CD4-positive, CD25-positive, alpha-beta regulatory T cell (primary cell): ENCODE measurements around the gene SMIM41. TPM values are rescaled to one million over a fixed set of nuclear protein-coding genes. Genes with fewer than 3 reads are reported as not detected.

Experiments used
- ATAC-seq, 2 donors: fragments of 150-1000 bp; cut with Tn5 transposase; one replicate each; pipeline ENCODE4 v1.10.0; 2021; ENCODE audit warnings: low read depth in 2 of 2, moderate number of reproducible peaks in 2 of 2, moderate library complexity in 1 of 2
- DNase-seq, 3 donors: peaks; one replicate each; pipeline versions ENCODE4 v3.0.0 to v3.0.0-alpha.2; 2012 to 2022; ENCODE audit warnings: mixed read lengths in 1 of 3
- H3K27ac ChIP-seq: one replicate; pipeline ENCODE4 v1.7.0; 2013; ENCODE audit warnings: mild to moderate bottlenecking, low read length; ENCODE audit not compliant: insufficient read depth, poor library complexity, severe bottlenecking
- H3K27me3 ChIP-seq: one replicate; pipeline ENCODE4 v1.7.0; 2013; ENCODE audit warnings: low read length; ENCODE audit not compliant: control insufficient read depth, insufficient read depth
- H3K36me3 ChIP-seq: one replicate; pipeline ENCODE4 v1.7.0; 2013; ENCODE audit warnings: mild to moderate bottlenecking, low read length, moderate library complexity; ENCODE audit not compliant: control insufficient read depth, insufficient read depth
- H3K4me1 ChIP-seq: 2 replicates; pipeline ENCODE4 v1.7.0; 2013; ENCODE audit warnings: mild to moderate bottlenecking, low read length; ENCODE audit not compliant: insufficient read depth, control insufficient read depth, poor library complexity, severe bottlenecking
- H3K4me3 ChIP-seq: one replicate; pipeline ENCODE4 v1.7.0; 2013; ENCODE audit warnings: low read depth, mild to moderate bottlenecking, low read length, moderate library complexity
- H3K9me3 ChIP-seq, 2 experiments: 1 replicate in 1 of 2; 2 replicates in 1 of 2; pipeline ENCODE4 v1.7.0; 2013; ENCODE audit warnings: low read length in 2 of 2, mild to moderate bottlenecking in 1 of 2, moderate library complexity in 1 of 2; ENCODE audit not compliant: control insufficient read depth in 2 of 2
- H3K27ac Mint-ChIP-seq, 3 donors: one replicate each; pipeline ENCODE4 v1.8.0; 2020 to 2022; ENCODE audit warnings: mild to moderate bottlenecking in 3 of 3, mixed read lengths in 3 of 3, moderate library complexity in 2 of 3
- H3K27me3 Mint-ChIP-seq: one replicate; pipeline ENCODE4 v1.8.0; 2022; ENCODE audit warnings: mild to moderate bottlenecking, mixed read lengths
- H3K36me3 Mint-ChIP-seq: one replicate; pipeline ENCODE4 v1.8.0; 2020; ENCODE audit warnings: mixed read lengths
- H3K4me1 Mint-ChIP-seq, 4 donors: one replicate each; pipeline ENCODE4 v1.8.0; 2020 to 2022; ENCODE audit warnings: mixed read lengths in 4 of 4, mild to moderate bottlenecking in 1 of 4
- H3K4me3 Mint-ChIP-seq, 4 donors: one replicate each; pipeline ENCODE4 v1.8.0; 2020 to 2022; ENCODE audit warnings: mild to moderate bottlenecking in 4 of 4, mixed read lengths in 4 of 4, moderate library complexity in 3 of 4
- H3K9me3 Mint-ChIP-seq, 7 donors: one replicate each; pipeline ENCODE4 v1.8.0; 2020 to 2022; ENCODE audit warnings: mixed read lengths in 7 of 7, mild to moderate bottlenecking in 3 of 7, moderate library complexity in 2 of 7
- polyA plus RNA-seq, 4 donors: library from polyadenylated mRNA; unstranded; fragments of 300-500 nt; fragmentation: Illumina TruSeq; gene quantifications; one replicate each; pipeline ENCODE4 v1.2.3, GENCODE V29; 2021
- total RNA-seq: library from RNA; stranded (reverse); gene quantifications from one replicate; pipeline ENCODE4 v1.2.3, GENCODE V29; 2022

Gene SMIM41
- total and polyA plus RNA-seq, 5 donors from 2014 or later: 0.54 TPM; not detected in 4

DNA sequence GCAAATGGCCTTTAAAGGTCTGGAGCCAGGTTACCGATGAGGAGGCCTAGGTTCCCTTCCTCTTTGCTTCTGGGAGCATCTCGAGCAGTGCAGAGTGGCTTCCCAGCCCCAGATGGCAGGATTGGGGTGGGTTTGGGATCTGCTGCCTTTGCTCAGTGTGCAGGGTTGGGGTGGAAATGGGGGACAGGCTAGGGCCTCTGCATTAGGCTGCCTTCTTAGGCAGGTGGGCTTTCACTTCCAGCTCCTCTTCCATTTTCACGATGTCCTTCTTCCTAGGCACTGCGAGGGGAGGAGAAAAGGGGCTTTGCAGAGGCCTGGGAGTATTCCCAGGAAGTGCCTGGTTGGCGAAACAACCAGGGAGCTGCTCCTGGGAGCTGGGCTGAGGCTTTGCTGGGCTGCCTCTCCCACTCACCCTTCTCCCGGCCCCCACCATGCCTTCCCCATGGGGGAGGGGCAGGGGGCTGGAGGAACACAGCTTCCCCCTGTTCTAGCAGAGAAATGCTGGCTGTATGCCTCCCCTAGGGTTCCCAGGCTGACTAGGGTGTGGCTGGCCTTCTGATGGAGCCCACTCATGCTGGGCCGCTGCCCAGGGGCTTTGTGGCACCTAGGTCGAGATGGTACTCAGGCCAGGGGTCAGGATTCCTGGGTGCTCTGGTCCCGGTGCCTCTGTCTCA, 25.8 kb upstream of the SMIM41 start:
- Mint-ChIP-seq H3K4me1 (peaks cover 0 to 38% (median 19%) of the 10 kb centered on the region in 4 donors), H3K27ac (peak overlapping the region; percentile 32 to 100 (median 98)), H3K9me3 (no peaks in the 10 kb centered on the region), H3K4me3 (peak overlapping the region in 2 of 4 donors; percentile 10 to 99), H3K36me3 (no peaks in the 10 kb centered on the region), H3K27me3 (peaks cover 7% of the 10 kb centered on the region)
- DNase-seq (no peak), ATAC-seq (no peak)
- H3K4me3 ChIP-seq: no peak overlapping the region
- no peak overlapping the region for H3K27ac ChIP-seq
- peaks cover 26% of the 10 kb centered on the region for H3K4me1 ChIP-seq
- H3K9me3 ChIP-seq: no peaks in the 10 kb centered on the region
- H3K36me3 ChIP-seq: no peaks in the 10 kb centered on the region
- H3K27me3 ChIP-seq: no peaks in the 10 kb centered on the region

DNA sequence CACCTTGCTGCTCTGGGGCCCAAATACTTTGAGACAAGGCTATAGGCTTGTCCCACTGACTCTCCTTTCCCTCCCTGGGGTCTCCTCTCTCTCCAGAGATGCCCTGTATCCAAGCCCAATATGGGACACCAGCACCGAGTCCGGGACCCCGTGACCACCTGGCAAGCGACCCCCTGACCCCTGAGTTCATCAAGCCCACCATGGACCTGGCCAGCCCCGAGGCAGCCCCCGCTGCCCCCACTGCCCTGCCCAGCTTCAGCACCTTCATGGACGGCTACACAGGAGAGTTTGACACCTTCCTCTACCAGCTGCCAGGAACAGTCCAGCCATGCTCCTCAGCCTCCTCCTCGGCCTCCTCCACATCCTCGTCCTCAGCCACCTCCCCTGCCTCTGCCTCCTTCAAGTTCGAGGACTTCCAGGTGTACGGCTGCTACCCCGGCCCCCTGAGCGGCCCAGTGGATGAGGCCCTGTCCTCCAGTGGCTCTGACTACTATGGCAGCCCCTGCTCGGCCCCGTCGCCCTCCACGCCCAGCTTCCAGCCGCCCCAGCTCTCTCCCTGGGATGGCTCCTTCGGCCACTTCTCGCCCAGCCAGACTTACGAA, 25.2 kb upstream of the SMIM41 start:
- H3K36me3 ChIP-seq: no peaks in the 10 kb centered on the region
- peaks cover 0 to 35% (median 19%) of the 10 kb centered on the region in 4 donors for H3K4me1 Mint-ChIP-seq
- no peak for DNase-seq
- H3K36me3 Mint-ChIP-seq: no peaks in the 10 kb centered on the region
- no peaks in the 10 kb centered on the region for H3K27me3 ChIP-seq
- peaks cover 26% of the 10 kb centered on the region for H3K4me1 ChIP-seq
- peaks cover 7% of the 10 kb centered on the region for H3K27me3 Mint-ChIP-seq
- no peaks in the 10 kb centered on the region for H3K9me3 Mint-ChIP-seq
- peak overlapping the region in 1 of 3 donors; percentile 47 for H3K27ac Mint-ChIP-seq
- ATAC-seq: no peak
- no peaks in the 10 kb centered on the region for H3K9me3 ChIP-seq
- no peak overlapping the region for H3K4me3 ChIP-seq
- H3K27ac ChIP-seq: no peak overlapping the region
- H3K4me3 Mint-ChIP-seq: peak overlapping the region in 1 of 4 donors; percentile 99

DNA sequence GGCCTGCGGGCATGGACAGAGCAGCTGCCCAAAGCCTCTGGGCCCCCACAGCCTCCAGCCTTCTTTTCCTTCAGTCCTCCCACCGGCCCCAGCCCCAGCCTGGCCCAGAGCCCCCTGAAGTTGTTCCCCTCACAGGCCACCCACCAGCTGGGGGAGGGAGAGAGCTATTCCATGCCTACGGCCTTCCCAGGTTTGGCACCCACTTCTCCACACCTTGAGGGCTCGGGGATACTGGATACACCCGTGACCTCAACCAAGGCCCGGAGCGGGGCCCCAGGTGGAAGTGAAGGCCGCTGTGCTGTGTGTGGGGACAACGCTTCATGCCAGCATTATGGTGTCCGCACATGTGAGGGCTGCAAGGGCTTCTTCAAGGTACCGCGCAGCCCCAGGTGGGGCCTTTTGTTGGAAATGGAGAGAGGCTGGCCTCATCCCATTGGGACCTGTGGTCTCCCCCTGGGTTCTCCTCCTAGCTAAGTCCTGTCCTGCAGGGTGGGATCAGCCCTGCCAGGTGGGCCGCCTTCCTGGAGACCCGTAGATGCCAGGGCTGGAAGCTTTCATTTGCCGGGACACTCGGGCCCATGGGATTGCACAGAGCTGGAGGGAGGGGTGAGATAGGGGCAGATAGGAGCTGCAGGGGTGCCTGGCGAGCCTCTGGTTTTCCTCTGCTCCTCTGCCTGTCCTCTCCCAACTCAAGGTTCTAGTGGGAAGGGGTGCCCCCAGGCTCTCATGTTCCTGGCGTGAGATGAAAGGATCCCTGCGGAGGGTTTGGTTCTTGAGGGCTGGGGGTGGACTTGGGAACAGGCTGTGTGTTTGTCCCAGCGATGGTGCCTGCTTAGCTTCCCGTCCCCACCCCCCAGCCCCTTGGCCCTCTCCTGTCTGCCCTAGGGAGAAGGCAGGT, 24.4 kb upstream of the SMIM41 start:
- H3K36me3 ChIP-seq: no peaks in the 10 kb centered on the region
- H3K27ac ChIP-seq: no peak overlapping the region
- Mint-ChIP-seq H3K4me3 (no peak overlapping the region), H3K4me1 (peaks cover 0 to 27% (median 15%) of the 10 kb centered on the region in 4 donors), H3K9me3 (no peaks in the 10 kb centered on the region), H3K27ac (no peak overlapping the region), H3K36me3 (no peaks in the 10 kb centered on the region), H3K27me3 (peaks cover 7% of the 10 kb centered on the region)
- peaks cover 23% of the 10 kb centered on the region for H3K4me1 ChIP-seq
- no peak overlapping the region for H3K4me3 ChIP-seq
- no peaks in the 10 kb centered on the region for H3K9me3 ChIP-seq
- no peak for DNase-seq
- ATAC-seq: no peak
- no peaks in the 10 kb centered on the region for H3K27me3 ChIP-seq

DNA sequence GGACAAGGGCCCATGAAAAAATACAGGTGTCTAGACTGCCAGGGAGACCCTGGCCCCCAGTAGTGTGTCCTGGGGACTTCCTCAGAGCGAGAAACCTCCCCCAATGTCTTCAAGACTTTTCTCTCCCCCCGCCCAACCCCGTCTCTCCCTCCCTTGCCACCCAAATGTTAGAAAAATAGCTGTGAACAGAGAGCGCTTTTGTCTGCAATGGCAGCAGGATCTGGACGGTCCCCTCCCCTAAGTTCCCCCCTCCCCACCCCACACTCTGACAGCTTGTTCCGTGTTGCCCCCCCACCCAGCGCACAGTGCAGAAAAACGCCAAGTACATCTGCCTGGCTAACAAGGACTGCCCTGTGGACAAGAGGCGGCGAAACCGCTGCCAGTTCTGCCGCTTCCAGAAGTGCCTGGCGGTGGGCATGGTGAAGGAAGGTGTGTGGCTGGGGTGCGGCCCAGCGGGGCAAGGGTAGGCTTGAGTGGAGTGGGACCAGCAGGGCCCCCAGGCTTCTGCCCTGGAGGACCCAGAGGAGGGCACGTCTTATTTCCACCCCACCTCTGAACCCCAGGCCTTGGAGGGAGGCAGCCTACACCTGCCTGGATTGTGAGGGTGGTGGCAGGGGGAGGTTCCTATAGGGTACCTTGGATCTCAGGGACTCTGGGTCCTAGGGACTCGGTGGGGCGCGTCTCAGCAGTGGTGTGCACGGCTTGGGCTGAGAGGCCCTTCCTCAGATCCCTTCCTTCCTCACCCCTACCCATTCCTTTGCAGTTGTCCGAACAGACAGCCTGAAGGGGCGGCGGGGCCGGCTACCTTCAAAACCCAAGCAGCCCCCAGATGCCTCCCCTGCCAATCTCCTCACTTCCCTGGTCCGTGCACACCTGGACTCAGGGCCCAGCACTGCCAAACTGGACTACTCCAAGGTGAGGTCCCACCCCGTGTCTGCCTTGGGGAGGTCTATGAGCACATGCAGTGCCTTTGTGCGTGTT, 23.5 kb upstream of the SMIM41 start:
- no peak overlapping the region for H3K27ac Mint-ChIP-seq
- H3K4me3 Mint-ChIP-seq: no peak overlapping the region
- Histone ChIP-seq H3K4me3 (no peak overlapping the region), H3K36me3 (no peaks in the 10 kb centered on the region), H3K27me3 (no peaks in the 10 kb centered on the region), H3K9me3 (no peaks in the 10 kb centered on the region), H3K27ac (no peak overlapping the region), H3K4me1 (peaks cover 15% of the 10 kb centered on the region)
- H3K4me1 Mint-ChIP-seq: peaks cover 0 to 21% (median 12%) of the 10 kb centered on the region in 4 donors
- DNase-seq: no peak
- no peak for ATAC-seq
- peaks cover 7% of the 10 kb centered on the region for H3K27me3 Mint-ChIP-seq
- no peaks in the 10 kb centered on the region for H3K9me3 Mint-ChIP-seq
- H3K36me3 Mint-ChIP-seq: no peaks in the 10 kb centered on the region

DNA sequence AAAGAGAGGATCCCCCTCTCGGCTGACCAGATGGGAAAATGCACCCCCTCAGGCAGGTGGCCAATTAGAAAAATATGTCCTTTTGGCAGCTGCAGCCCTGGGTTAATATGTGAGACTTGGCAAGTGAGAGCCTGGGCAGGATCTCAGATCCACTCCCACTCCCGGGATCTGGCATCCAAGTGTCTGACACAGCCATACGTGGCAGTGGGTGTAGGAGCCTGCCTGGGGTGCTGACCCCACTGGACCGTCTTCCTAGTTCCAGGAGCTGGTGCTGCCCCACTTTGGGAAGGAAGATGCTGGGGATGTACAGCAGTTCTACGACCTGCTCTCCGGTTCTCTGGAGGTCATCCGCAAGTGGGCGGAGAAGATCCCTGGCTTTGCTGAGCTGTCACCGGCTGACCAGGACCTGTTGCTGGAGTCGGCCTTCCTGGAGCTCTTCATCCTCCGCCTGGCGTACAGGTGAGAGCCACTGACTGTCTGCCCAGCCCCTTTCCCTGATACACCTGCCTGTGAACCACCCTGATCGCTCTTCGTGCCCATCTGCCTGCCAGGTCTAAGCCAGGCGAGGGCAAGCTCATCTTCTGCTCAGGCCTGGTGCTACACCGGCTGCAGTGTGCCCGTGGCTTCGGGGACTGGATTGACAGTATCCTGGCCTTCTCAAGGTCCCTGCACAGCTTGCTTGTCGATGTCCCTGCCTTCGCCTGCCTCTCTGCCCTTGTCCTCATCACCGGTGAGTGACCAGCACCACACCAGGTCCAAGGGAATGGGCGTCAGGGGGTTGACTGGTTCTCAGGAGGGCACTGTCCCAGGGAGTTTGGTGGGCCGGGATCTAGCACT, 22.5 kb upstream of the SMIM41 start:
- Histone ChIP-seq H3K27me3 (no peaks in the 10 kb centered on the region), H3K36me3 (no peaks in the 10 kb centered on the region), H3K4me1 (peaks cover 9% of the 10 kb centered on the region), H3K27ac (no peak overlapping the region), H3K9me3 (no peaks in the 10 kb centered on the region), H3K4me3 (no peak overlapping the region)
- H3K27me3 Mint-ChIP-seq: no peaks in the 10 kb centered on the region
- H3K4me1 Mint-ChIP-seq: peaks cover 0 to 12% (median 6%) of the 10 kb centered on the region in 4 donors
- H3K27ac Mint-ChIP-seq: peak overlapping the region; percentile 20 to 73 (median 26)
- ATAC-seq: no peak
- no peak for DNase-seq
- H3K36me3 Mint-ChIP-seq: no peaks in the 10 kb centered on the region
- peak overlapping the region in 1 of 4 donors; percentile 44 for H3K4me3 Mint-ChIP-seq
- no peaks in the 10 kb centered on the region for H3K9me3 Mint-ChIP-seq

DNA sequence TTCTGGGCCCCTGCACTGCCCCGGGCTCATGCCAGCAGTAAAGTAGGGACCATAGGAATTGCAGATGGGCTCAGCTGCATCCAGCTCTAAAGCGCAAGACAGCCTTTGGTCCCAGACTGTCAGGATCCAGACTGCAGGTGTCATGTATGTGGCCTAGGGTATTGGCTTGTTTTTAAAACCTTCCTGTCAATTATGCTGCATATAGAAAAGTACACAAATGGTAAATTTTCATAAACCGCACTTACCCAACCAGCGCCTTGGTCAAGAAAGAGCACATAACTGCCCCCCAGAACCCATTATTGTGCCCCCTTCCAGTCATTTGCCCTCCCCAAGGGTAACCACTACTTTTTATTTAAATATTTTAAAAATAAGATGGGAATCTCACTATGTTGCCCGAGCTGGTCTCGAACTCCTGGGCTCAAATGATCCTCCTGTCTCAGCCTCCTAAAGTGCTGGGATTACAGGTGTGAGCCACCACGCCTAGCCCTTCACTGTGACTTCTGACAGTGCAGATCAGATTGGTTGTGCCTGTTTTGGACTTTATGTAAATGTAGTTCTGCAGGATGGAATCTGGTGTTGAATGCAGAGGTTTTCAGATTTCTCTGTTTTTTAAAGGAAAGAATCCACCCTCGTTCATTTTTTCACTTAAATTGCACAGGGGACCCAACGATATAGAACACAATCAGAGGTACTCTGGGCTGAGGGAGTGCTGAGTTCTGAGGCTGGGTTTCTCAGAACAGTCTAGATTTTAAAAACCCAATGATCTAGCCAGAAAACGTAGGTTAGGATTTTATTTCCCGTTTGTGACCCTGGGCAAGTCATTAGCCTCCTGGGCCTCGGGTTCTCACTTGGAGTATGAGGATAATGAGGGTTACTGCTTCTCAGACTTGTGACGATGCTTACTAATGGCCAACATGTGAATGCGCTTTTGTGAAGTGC, 21.6 kb upstream of the SMIM41 start:
- H3K36me3 Mint-ChIP-seq: no peaks in the 10 kb centered on the region
- peak overlapping the region in 1 of 3 donors; percentile 26 for H3K27ac Mint-ChIP-seq

More for the DNA sequence above, 21.6 kb upstream of the SMIM41 start:
- no peak for DNase-seq
- H3K4me3 ChIP-seq: no peak overlapping the region
- no peaks in the 10 kb centered on the region for H3K27me3 ChIP-seq
- peak overlapping the region in 1 of 4 donors; percentile 32 for H3K4me3 Mint-ChIP-seq
- no peaks in the 10 kb centered on the region for H3K9me3 ChIP-seq
- peaks cover 0 to 3% (median 1%) of the 10 kb centered on the region in 4 donors for H3K4me1 Mint-ChIP-seq
- no peak for ATAC-seq
- H3K36me3 ChIP-seq: no peaks in the 10 kb centered on the region
- no peaks in the 10 kb centered on the region for H3K4me1 ChIP-seq
- no peak overlapping the region for H3K27ac ChIP-seq
- no peaks in the 10 kb centered on the region for H3K9me3 Mint-ChIP-seq
- no peaks in the 10 kb centered on the region for H3K27me3 Mint-ChIP-seq
